NCI-H187 treated with DMSO at 0.1 percent for 48 hours (cell line): ENCODE data around the gene KCNQ1.

ENCODE experiments used
- DNase-seq: peaks from one replicate; lab custom pipeline; 2025; lab: John Stamatoyannopoulos, UW

Gene KCNQ1

GRCh38 chr11:2651054-2651617, 206.3 kb downstream of the KCNQ1 start:
- DNase-seq: no peak

- no peak for DNase-seq
Observed at GRCh38 chr11:2651826-2652271, 207.0 kb downstream of the KCNQ1 start.

GRCh38 chr11:2652333-2653197, 207.8 kb downstream of the KCNQ1 start:
- no peak for DNase-seq

GRCh38 chr11:2653198-2653551, 208.4 kb downstream of the KCNQ1 start:
- no peak for DNase-seq

- DNase-seq: no peak
Observed at GRCh38 chr11:2653930-2654739, 209.3 kb downstream of the KCNQ1 start.

GRCh38 chr11:2655016-2655719, 210.4 kb downstream of the KCNQ1 start:
- no peak for DNase-seq

- DNase-seq: no peak
Observed at GRCh38 chr11:2655834-2656622, 211.2 kb downstream of the KCNQ1 start.

- DNase-seq: no peak
Observed at GRCh38 chr11:2656859-2657258, 212.1 kb downstream of the KCNQ1 start.

GRCh38 chr11:2657697-2658284, 213.0 kb downstream of the KCNQ1 start:
- DNase-seq: no peak

- DNase-seq: no peak
Observed at GRCh38 chr11:2660357-2660939, 215.6 kb downstream of the KCNQ1 start.

GRCh38 chr11:2661173-2662023, 216.6 kb downstream of the KCNQ1 start:
- no peak for DNase-seq

- DNase-seq: no peak
Observed at GRCh38 chr11:2662024-2662312, 217.2 kb downstream of the KCNQ1 start.

GRCh38 chr11:2662430-2663299, 217.9 kb downstream of the KCNQ1 start:
- DNase-seq: no peak

GRCh38 chr11:2663506-2663905, 218.7 kb downstream of the KCNQ1 start:
- no peak for DNase-seq

- no peak for DNase-seq
Observed at GRCh38 chr11:2663915-2664314, 219.1 kb downstream of the KCNQ1 start.

- no peak for DNase-seq
Observed at GRCh38 chr11:2664376-2664775, 219.6 kb downstream of the KCNQ1 start.

- no peak for DNase-seq
Observed at GRCh38 chr11:2664791-2665525, 220.2 kb downstream of the KCNQ1 start.
